HepG2 (cell line): ENCODE results near the gene CDC14A. TPM values are rescaled to one million over a fixed set of nuclear protein-coding genes. Genes with fewer than 3 reads are reported as not detected.
A peak's percentile ranks its signal among the peaks of the same experiment; 100 is the strongest.

Experiments
- ATAC-seq: fragments of 200-7000 bp; cut with Tn5 transposase; 3 replicates; pipeline ENCODE4 v1.9.1; 2020; ENCODE audit warnings: mild to moderate bottlenecking, moderate library complexity
- BruUV-seq: library from RNA; stranded (reverse); fragments of 400-500 nt; replicated peaks from 2 replicates; lab custom pipeline; 2021; lab: Mats Ljungman, UMichigan
- CTCF ChIA-PET: fragments of 300-600 bp; formaldehyde crosslinking; extraction: SDS; loops from one replicate; lab custom pipeline; 2021; ENCODE audit warnings: low total read pairs, inconsistent platforms, low intra/inter-chr PET ratio; lab: Yijun Ruan, JAX
- POLR2A ChIA-PET: fragments of 350-600 bp; sonication (Branson Sonifier 250); formaldehyde crosslinking; loops from one replicate; lab custom pipeline; 2020; ENCODE audit warnings: antibody characterized with exemption, inconsistent platforms; lab: Yijun Ruan, JAX
- DNase-seq: peaks from one replicate; pipeline ENCODE4 v3.0.0-alpha.2; 2015; ENCODE audit warnings: low spot score
- FAIRE-seq: peaks from 3 replicates; lab custom pipeline; 2011; peaks lifted over from hg19 to GRCh38; lab: Jason Lieb, UNC
- H2AFZ ChIP-seq: one replicate; pipeline ENCODE4 v1.6.1; 2011; ENCODE audit warnings: low read length, inconsistent platforms
- H3K27ac ChIP-seq: fragments of 300-600 bp; 3 replicates; pipeline ENCODE4 v1.8.0; 2011; ENCODE audit warnings: mixed run types, mild to moderate bottlenecking, mixed read lengths, low read length, inconsistent platforms; ENCODE audit not compliant: insufficient read depth; ENCODE audit errors: extremely low read length
- H3K27me3 ChIP-seq, 2 experiments: fragments of 200-600 bp in 1 of 2; 2 replicates in 1 of 2; 3 replicates in 1 of 2; pipeline versions ENCODE4 v1.6.0 to v1.8.0; 2011; ENCODE audit warnings: low read length in 2 of 2, mild to moderate bottlenecking in 2 of 2, moderate library complexity in 2 of 2, inconsistent platforms in 1 of 2; ENCODE audit not compliant: insufficient read depth in 2 of 2, control insufficient read depth in 1 of 2
- H3K36me3 ChIP-seq, 2 experiments: fragments of 200-600 bp in 1 of 2; replicated peaks in 1 of 2; 2 replicates in 1 of 2; 3 replicates in 1 of 2; pipeline versions ENCODE4 v1.5.1 to v1.8.0; 2011; ENCODE audit warnings: low read length in 2 of 2, inconsistent platforms in 1 of 2; ENCODE audit not compliant: insufficient read depth in 2 of 2, control insufficient read depth in 1 of 2
- H3K4me1 ChIP-seq: 2 replicates; pipeline ENCODE4 v1.5.1; 2012; ENCODE audit warnings: low read length, inconsistent platforms; ENCODE audit not compliant: insufficient read depth
- H3K4me2 ChIP-seq: 2 replicates; pipeline ENCODE4 v1.6.0; 2011; ENCODE audit warnings: low read depth, low read length, inconsistent platforms
- H3K4me3 ChIP-seq, 3 experiments: fragments of 200-600 bp in 1 of 3; sonication (generic), shearing (Covaris generic) in 1 of 3; replicated peaks in 1 of 3; 2 replicates each; pipeline ENCODE4 v1.5.1; 2011 to 2016; ENCODE audit warnings: low read length in 3 of 3, inconsistent platforms in 2 of 3, low read depth in 2 of 3, mild to moderate bottlenecking in 2 of 3, control low read depth in 1 of 3, mixed read lengths in 1 of 3; ENCODE audit not compliant: insufficient read depth in 1 of 3
- H3K79me2 ChIP-seq: one replicate; pipeline ENCODE4 v1.6.1; 2011; ENCODE audit warnings: low read length, inconsistent platforms; ENCODE audit not compliant: insufficient read depth
- H3K9ac ChIP-seq: 2 replicates; pipeline ENCODE4 v1.6.0; 2011; ENCODE audit warnings: mild to moderate bottlenecking, low read depth, low read length, inconsistent platforms; ENCODE audit not compliant: insufficient read depth
- H3K9me3 ChIP-seq: 2 replicates; pipeline ENCODE4 v1.5.1; 2012; ENCODE audit warnings: mild to moderate bottlenecking, low read length
- H4K20me1 ChIP-seq: 2 replicates; pipeline ENCODE4 v1.6.0; 2011; ENCODE audit warnings: inconsistent platforms, mild to moderate bottlenecking, low read length, moderate library complexity; ENCODE audit not compliant: insufficient read depth
- ATF7 ChIP-seq, 2 experiments: fragments of 450-650 bp in 1 of 2; sonication (generic) in 1 of 2; formaldehyde crosslinking in 1 of 2; IDR thresholded peaks; 2 replicates each; pipeline versions ENCODE4 v1.4.0 to v1.6.1; 2016 to 2020; ENCODE audit warnings: antibody characterized with exemption in 1 of 2, mild to moderate bottlenecking in 1 of 2, missing genetic modification reagents in 1 of 2
- BCL3 ChIP-seq: sonication (generic); formaldehyde crosslinking; IDR thresholded peaks from 2 replicates; pipeline ENCODE4 v1.5.1; 2020; ENCODE audit warnings: mild to moderate bottlenecking, missing genetic modification reagents, moderate library complexity
- CREB1 ChIP-seq, 2 experiments: fragments of 450-650 bp in 1 of 2; IDR thresholded peaks; 2 replicates each; pipeline ENCODE4 v1.6.1; 2016 to 2017; ENCODE audit warnings: control low read depth in 1 of 2, mild to moderate bottlenecking in 1 of 2, missing compliant biosample characterization in 1 of 2, missing genetic modification characterization in 1 of 2
- DMTF1 ChIP-seq: sonication (generic); formaldehyde crosslinking; IDR thresholded peaks from 2 replicates; pipeline ENCODE4 v1.4.0; 2020; ENCODE audit warnings: mild to moderate bottlenecking, missing genetic modification reagents
- GMEB1 ChIP-seq: sonication (generic); formaldehyde crosslinking; IDR thresholded peaks from 2 replicates; pipeline ENCODE4 v1.5.1; 2020; ENCODE audit warnings: missing genetic modification reagents, mild to moderate bottlenecking, borderline replicate concordance
- SETDB1 ChIP-seq: sonication (generic); formaldehyde crosslinking; IDR thresholded peaks from 2 replicates; pipeline ENCODE4 v1.5.1; 2020; ENCODE audit warnings: missing genetic modification reagents, mild to moderate bottlenecking, borderline replicate concordance
- SPEN ChIP-seq: sonication (generic); formaldehyde crosslinking; IDR thresholded peaks from 2 replicates; pipeline ENCODE4 v1.5.1; 2020; ENCODE audit warnings: low read depth, mild to moderate bottlenecking, missing genetic modification reagents
- TP53 ChIP-seq: sonication (generic); formaldehyde crosslinking; conservative IDR thresholded peaks from 2 replicates; pipeline ENCODE4 v1.4.0; 2020; ENCODE audit warnings: missing genetic modification reagents
- WGBS: methylation state at CpG from one replicate; pipeline ENCODE4 v1.1.6; 2017; ENCODE audit warnings: low lambda C conversion rate; 5-methylcytosine and 5-hydroxymethylcytosine counted together
- in situ Hi-C: cut with HindIII; loops from 2 replicates; pipeline ENCODE4 v1.10.0; 2017; ENCODE audit warnings: low pct_unique_long_range_greater_than_20kb; ENCODE audit not compliant: extremely low pct_ligation_motif_present
- intact Hi-C: fragments of 100-400 bp; cut with micrococcal nuclease; formaldehyde crosslinking; loops from one replicate; pipeline ENCODE4 v1.10.0; 2022; ENCODE audit not compliant: unreplicated experiment
- polyA plus RNA-seq, 8 experiments: library from polyadenylated mRNA; depleted of rRNA in 3 of 8; stranded (reverse) in 7 of 8; unstranded in 1 of 8; fragments of >200 nt; fragmentation: Illumina TruSeq in 4 of 8; extraction: Trizol in 4 of 8; gene quantifications; 2 replicates each; pipeline versions ENCODE4 v1.2.1 to v1.2.3, GENCODE V29; 2011 to 2016; ENCODE audit warnings: low read depth in 4 of 8, missing spikeins in 1 of 8, mixed read lengths in 1 of 8; ENCODE audit not compliant: insufficient read depth in 1 of 8
- total RNA-seq, 5 experiments: library from RNA; depleted of rRNA; stranded (reverse); fragments of >200 nt; fragmentation: Illumina TruSeq; extraction: Trizol; gene quantifications; 2 replicates each; pipeline ENCODE4 v1.2.3, GENCODE V29; 2016; ENCODE audit warnings: low read depth in 1 of 5

CDC14A gene
- total and polyA plus RNA-seq, 2 of the 13 experiments (the other 11 are each of a cell fraction or from before 2014, with no cell fraction given): 2.8 to 4.9 TPM

- Histone ChIP-seq H4K20me1 (no peaks in the 10 kb centered on the region), H3K9ac (no peak overlapping the region), H2AFZ (no peak overlapping the region), H3K4me1 (peaks cover 13% of the 10 kb centered on the region), H3K4me2 (no peak overlapping the region), H3K27ac (no peak overlapping the region), H3K4me3 (no peak overlapping the region), H3K79me2 (no peaks in the 10 kb centered on the region), H3K36me3 (no peaks in the 10 kb centered on the region), H3K27me3 (no peaks in the 10 kb centered on the region; a peak in 1 of 5 replicates), H3K9me3 (peaks cover 20% of the 10 kb centered on the region)
- ChIA-PET CTCF (no interaction called here), POLR2A (no interaction called here)
- TF ChIP-seq TP53 (CRISPR knock-in tag): no peak
- no peak for TF ChIP-seq DMTF1 (CRISPR knock-in tag)
- no peak for TF ChIP-seq SETDB1 (CRISPR knock-in tag)
- no peak for TF ChIP-seq BCL3 (CRISPR knock-in tag)
- 0 out of 2 replicates have a peak, but pooled peaks have one; percentile 23 for TF ChIP-seq CREB1 (IDR thresholded peaks at IDR 0.05)
- no peak for TF ChIP-seq CREB1 (CRISPR knock-in tag; IDR thresholded peaks at IDR 0.05)
- no peak for TF ChIP-seq GMEB1
- peak; percentile 97 for TF ChIP-seq ATF7 (IDR thresholded peaks at IDR 0.05)
- no peak for TF ChIP-seq ATF7 (CRISPR knock-in tag; IDR thresholded peaks at IDR 0.05)
- TF ChIP-seq SPEN (CRISPR knock-in tag): no peak
- no peak for ATAC-seq
- no peak for DNase-seq
- 3% methylated on average over 2 of the region's 2 CpGs for WGBS
- no TSS peak for BruUV-seq
- in situ Hi-C loops: no loop called here
- intact Hi-C loops: no loop called here
- no peak for FAIRE-seq
Observed at GRCh38 chr1:100552922-100553321, 200.6 kb downstream of the CDC14A start.
